Activated CD8-positive, alpha-beta T cell treated with anti-CD3 and anti-CD28 coated beads for 36 hours (primary cell): ENCODE data around the gene ABCA7. TPM values are rescaled to one million over a fixed set of nuclear protein-coding genes. Genes with fewer than 3 reads are reported as not detected.

Source experiments
- ATAC-seq: fragments of 200-7000 bp; cut with Tn5 transposase; one replicate; pipeline ENCODE4 v1.10.0; 2021; ENCODE audit warnings: mild to moderate bottlenecking, moderate library complexity
- CTCF ChIA-PET: fragments of 350-600 bp; sonication (Branson Sonifier 250); formaldehyde crosslinking; loops from one replicate; lab custom pipeline; 2021; ENCODE audit warnings: antibody characterized with exemption; lab: Charles Lee
- POLR2A ChIA-PET: fragments of 350-600 bp; sonication (Branson Sonifier 250); formaldehyde crosslinking; loops from one replicate; lab custom pipeline; 2021; ENCODE audit warnings: antibody characterized with exemption; lab: Charles Lee
- DNase-seq: peaks from one replicate; pipeline ENCODE4 v3.0.0-alpha.2; 2020
- H3K27ac Mint-ChIP-seq: one replicate; pipeline ENCODE4 v1.8.0; 2021; ENCODE audit warnings: mild to moderate bottlenecking, mixed read lengths
- H3K27me3 Mint-ChIP-seq: one replicate; pipeline ENCODE4 v1.8.0; 2021; ENCODE audit warnings: mixed read lengths
- H3K36me3 Mint-ChIP-seq: one replicate; pipeline ENCODE4 v1.8.0; 2021; ENCODE audit warnings: low read depth, mixed read lengths
- H3K4me1 Mint-ChIP-seq: one replicate; pipeline ENCODE4 v1.8.0; 2021; ENCODE audit warnings: low read depth, mixed read lengths
- H3K4me3 Mint-ChIP-seq: one replicate; pipeline ENCODE4 v1.8.0; 2021; ENCODE audit warnings: mild to moderate bottlenecking, moderate library complexity, mixed read lengths
- H3K9me3 Mint-ChIP-seq: one replicate; pipeline ENCODE4 v1.8.0; 2021; ENCODE audit warnings: mixed read lengths
- intact Hi-C: fragments of 100-400 bp; cut with micrococcal nuclease; formaldehyde crosslinking; loops from one replicate; pipeline ENCODE4 v1.10.0; 2022
- total RNA-seq, 2 experiments: library from RNA; stranded (reverse); gene quantifications; one replicate each; pipeline ENCODE4 v1.2.3, GENCODE V29; 2021
- TF ChIP-seq, protein P1 (sequence below): fragments of 200-600 bp; IDR thresholded peaks from one replicate; pipeline ENCODE4 v1.8.0; 2022; ENCODE audit warnings: antibody characterized with exemption, mild to moderate bottlenecking

Gene ABCA7
- total RNA-seq, 2 experiments from 2014 or later: 14.0 to 14.6 TPM

DNA sequence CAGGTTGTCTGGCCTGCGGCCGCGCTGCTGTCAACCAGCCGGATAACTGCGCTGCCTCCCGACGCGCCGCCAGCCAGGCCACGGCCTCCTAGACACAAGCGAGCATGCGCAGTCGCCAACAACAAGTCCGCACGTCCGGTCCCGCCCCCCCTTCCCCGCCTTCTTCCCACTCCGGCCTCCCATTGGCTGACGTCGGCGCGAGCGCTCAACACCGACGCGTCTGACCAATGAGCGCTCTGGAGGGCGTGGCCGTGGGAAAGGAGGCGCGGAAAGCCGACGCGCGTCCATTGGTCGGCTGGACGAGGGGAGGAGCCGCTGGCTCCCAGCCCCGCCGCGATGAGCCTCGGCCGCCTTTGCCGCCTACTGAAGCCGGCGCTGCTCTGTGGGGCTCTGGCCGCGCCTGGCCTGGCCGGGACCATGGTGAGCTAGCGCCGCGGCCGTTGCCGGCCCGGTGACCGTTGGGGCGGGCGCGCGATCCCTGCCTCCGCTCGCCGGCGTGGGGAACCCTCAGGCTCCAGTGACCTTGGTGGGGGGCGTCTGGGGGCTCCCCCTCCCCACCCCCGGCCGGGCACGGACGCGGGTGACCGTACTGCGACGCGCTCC is 63.9 kb downstream of the ABCA7 start, which contains the start of gene GPX4:
Gene GPX4, plus strand, starts transcription at position 287 of the 603 bp plus-strand sequence. Its CDS starts 50 bp downstream, at position 337.
- POLR2A ChIA-PET: interaction anchor here (0.5 to 3.7 kb wide), 17 partner anchors 10 to 137 kb away, joined by 3 to 23 read pairs (median 4); partner anchors contain the start of genes ARHGAP45 and CNN2
- Mint-ChIP-seq H3K36me3 (peaks cover 16% of the 10 kb centered on the region), H3K9me3 (peaks cover 3% of the 10 kb centered on the region), H3K27ac (peak within 1 kb of the TSS; percentile 89), H3K27me3 (no peaks in the 10 kb centered on the region), H3K4me1 (peaks cover 48% of the 10 kb centered on the region), H3K4me3 (peak within 1 kb of the TSS; percentile 71)
- intact Hi-C loops: loop anchor here (10.0 kb wide), 1 partner anchor 141 kb away; the partner anchor contains the start of genes ATP5F1D and MIDN
- TF ChIP-seq, protein P1, sequence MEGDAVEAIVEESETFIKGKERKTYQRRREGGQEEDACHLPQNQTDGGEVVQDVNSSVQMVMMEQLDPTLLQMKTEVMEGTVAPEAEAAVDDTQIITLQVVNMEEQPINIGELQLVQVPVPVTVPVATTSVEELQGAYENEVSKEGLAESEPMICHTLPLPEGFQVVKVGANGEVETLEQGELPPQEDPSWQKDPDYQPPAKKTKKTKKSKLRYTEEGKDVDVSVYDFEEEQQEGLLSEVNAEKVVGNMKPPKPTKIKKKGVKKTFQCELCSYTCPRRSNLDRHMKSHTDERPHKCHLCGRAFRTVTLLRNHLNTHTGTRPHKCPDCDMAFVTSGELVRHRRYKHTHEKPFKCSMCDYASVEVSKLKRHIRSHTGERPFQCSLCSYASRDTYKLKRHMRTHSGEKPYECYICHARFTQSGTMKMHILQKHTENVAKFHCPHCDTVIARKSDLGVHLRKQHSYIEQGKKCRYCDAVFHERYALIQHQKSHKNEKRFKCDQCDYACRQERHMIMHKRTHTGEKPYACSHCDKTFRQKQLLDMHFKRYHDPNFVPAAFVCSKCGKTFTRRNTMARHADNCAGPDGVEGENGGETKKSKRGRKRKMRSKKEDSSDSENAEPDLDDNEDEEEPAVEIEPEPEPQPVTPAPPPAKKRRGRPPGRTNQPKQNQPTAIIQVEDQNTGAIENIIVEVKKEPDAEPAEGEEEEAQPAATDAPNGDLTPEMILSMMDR: no peak
- ATAC-seq (peak; percentile 82), DNase-seq (peak; percentile 99)
- CTCF ChIA-PET: interaction anchor here (1.2 to 1.9 kb wide), 4 partner anchors 28 to 137 kb away, joined by 3 to 5 read pairs (median 4); partner anchors contain the start of gene ATP5F1D

DNA sequence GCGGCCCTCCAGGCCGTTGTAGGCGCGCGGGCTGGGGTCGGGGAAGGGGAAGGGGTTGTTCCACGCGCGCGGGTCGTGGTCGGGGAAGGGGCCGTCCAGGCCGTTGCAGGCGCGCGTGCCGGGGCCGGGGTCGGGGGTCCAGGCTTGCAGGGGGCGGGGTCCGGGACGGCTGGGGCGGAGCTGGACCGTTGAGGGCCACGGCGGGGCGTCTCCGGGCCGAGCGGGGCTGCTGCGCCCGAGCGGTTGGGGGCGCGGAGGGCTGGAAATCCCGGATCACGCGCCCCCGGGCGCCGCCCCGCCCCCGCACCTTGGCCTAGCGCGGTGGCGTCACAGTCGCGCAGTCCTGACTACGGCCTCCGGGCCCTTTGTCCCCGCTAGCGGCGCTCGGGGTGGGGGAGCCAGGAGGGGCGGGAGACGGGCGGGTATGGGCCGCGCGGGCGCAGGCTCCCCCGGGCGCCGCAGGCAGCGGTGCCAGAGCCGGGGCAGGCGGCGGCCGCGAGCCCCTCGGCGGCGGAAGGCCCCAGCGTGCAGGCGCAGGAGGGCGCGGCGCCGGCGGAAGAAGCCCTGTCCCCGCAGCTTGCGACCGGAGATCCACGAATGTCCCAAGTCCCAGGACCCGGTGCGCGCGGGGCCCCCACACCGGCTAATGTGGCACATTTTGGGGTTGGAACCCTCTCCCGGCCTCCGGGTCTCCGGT is 64.6 kb downstream of the ABCA7 start:
- TF ChIP-seq, protein P1: no peak
- peaks cover 41% of the 10 kb centered on the region for H3K4me1 Mint-ChIP-seq
- peaks cover 3% of the 10 kb centered on the region for H3K9me3 Mint-ChIP-seq
- H3K27ac Mint-ChIP-seq: peak overlapping the region; percentile 25
- H3K4me3 Mint-ChIP-seq: peak overlapping the region; percentile 71
- POLR2A ChIA-PET: interaction anchor here (0.6 to 3.7 kb wide), 17 partner anchors 9 to 148 kb away, joined by 3 to 23 read pairs (median 4); partner anchors contain the start of genes ARHGAP45 and CNN2
- H3K27me3 Mint-ChIP-seq: no peaks in the 10 kb centered on the region
- DNase-seq (peak; percentile 74), ATAC-seq (peak; percentile 11)
- intact Hi-C loops: loop anchor here (10.0 kb wide), 1 partner anchor 140 kb away; the partner anchor contains the start of genes ATP5F1D and MIDN
- CTCF ChIA-PET: interaction anchor here (1.2 kb wide), 1 partner anchor 88 kb away, joined by 3 read pairs; no protein-coding TSS in a partner anchor
- peaks cover 16% of the 10 kb centered on the region for H3K36me3 Mint-ChIP-seq

DNA sequence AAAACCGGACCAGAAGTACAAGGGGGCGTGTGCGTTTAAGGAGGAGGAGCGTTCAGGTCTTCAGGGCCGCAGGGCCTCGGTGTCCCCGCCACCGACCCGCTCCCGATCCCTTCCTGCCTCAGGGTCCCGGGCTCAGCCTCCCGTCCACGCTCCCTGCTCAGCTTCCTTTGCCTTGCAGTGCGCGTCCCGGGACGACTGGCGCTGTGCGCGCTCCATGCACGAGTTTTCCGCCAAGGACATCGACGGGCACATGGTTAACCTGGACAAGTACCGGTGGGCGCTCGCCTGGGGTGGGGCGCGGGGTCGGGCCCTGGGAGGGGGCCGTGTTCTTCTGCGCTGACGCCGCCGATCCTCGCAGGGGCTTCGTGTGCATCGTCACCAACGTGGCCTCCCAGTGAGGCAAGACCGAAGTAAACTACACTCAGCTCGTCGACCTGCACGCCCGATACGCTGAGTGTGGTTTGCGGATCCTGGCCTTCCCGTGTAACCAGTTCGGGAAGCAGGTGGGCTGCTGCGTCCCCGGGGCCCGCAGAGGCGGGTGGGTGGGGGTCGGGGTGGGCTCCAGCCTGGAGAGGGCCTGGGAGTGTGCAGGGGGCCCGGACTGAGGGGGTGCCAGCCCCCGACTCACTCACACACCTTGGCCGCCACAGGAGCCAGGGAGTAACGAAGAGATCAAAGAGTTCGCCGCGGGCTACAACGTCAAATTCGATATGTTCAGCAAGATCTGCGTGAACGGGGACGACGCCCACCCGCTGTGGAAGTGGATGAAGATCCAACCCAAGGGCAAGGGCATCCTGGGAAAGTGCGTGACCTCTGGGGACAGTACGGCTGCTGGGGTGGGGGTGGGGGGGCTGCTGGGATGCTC is 65.3 kb downstream of the ABCA7 start:
- ATAC-seq: no peak
- no peak for DNase-seq
- TF ChIP-seq, protein P1: no peak
- ChIA-PET CTCF (no interaction called here), POLR2A (interaction anchor here (0.6 to 3.2 kb wide), 14 partner anchors 8 to 148 kb away, joined by 3 to 14 read pairs (median 4); partner anchors contain the start of gene ARHGAP45)
- no peaks in the 10 kb centered on the region for H3K9me3 Mint-ChIP-seq
- H3K27me3 Mint-ChIP-seq: no peaks in the 10 kb centered on the region
- peaks cover 11% of the 10 kb centered on the region for H3K36me3 Mint-ChIP-seq
- peaks cover 33% of the 10 kb centered on the region for H3K4me1 Mint-ChIP-seq
- intact Hi-C loops: loop anchor here (10.0 kb wide), 1 partner anchor 140 kb away; the partner anchor contains the start of genes ATP5F1D and MIDN
- peak overlapping the region; percentile 25 for H3K27ac Mint-ChIP-seq
- H3K4me3 Mint-ChIP-seq: peak overlapping the region; percentile 71

DNA sequence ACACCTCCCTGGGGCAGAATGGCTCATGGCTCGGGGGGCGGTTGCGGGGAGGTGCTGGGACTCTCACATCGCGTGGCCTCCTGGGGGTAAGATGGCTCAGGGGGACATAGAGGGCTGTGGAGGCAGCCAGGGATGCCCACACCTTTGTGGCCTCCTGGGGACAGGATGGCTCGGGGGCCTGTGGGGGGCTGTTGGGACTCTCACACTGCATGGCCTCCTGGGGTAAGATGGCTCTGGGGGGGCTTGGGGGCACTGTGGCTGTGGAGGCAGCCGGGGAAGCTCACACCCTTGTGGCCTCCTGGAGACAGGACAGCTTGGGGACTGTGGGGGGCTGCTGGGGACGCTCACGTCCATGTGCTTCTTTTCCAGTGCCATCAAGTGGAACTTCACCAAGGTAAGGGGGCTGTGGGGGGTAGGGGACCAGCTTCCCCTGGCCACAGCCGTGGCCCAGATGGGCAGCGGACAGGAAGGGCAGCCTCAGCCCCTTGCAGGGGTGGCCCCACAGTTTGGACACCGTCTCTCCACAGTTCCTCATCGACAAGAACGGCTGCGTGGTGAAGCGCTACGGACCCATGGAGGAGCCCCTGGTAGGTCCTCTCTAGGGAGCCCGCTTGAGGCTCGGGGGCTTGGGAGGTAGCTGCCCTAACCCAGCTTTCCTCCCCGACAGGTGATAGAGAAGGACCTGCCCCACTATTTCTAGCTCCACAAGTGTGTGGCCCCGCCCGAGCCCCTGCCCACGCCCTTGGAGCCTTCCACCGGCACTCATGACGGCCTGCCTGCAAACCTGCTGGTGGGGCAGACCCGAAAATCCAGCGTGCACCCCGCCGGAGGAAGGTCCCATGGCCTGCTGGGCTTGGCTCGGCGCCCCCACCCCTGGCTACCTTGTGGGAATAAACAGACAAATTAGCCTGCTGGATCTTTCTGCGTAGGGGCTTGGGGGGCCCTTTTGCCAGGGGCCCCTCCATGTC is 66.2 kb downstream of the ABCA7 start:
- no peaks in the 10 kb centered on the region for H3K27me3 Mint-ChIP-seq
- CTCF ChIA-PET: no interaction called here
- H3K27ac Mint-ChIP-seq: no peak overlapping the region
- H3K4me3 Mint-ChIP-seq: peak overlapping the region; percentile 57
- ATAC-seq: no peak
- POLR2A ChIA-PET: interaction anchor here (0.6 to 3.2 kb wide), 11 partner anchors 7 to 134 kb away, joined by 3 to 11 read pairs (median 3); partner anchors contain the start of gene ARHGAP45
- TF ChIP-seq, protein P1: no peak
- intact Hi-C loops: loop anchor here (10.0 kb wide), 1 partner anchor 139 kb away; the partner anchor contains the start of genes ATP5F1D and MIDN
- no peak for DNase-seq
- peaks cover 11% of the 10 kb centered on the region for H3K36me3 Mint-ChIP-seq
- peaks cover 31% of the 10 kb centered on the region for H3K4me1 Mint-ChIP-seq
- H3K9me3 Mint-ChIP-seq: no peaks in the 10 kb centered on the region
